A549 (cell line): ENCODE measurements around the gene ADAMTS10. TPM values are rescaled to one million over a fixed set of nuclear protein-coding genes. Genes with fewer than 3 reads are reported as not detected.
A peak's percentile ranks its signal among the peaks of the same experiment; 100 is the strongest.
"Not testable (repeated sequence)": the region's sequence is repeated elsewhere in the genome, so short reads cannot be mapped to it uniquely, and the experiment has no call there.

ENCODE experiments used
- ATAC-seq, 2 experiments: fragments of 200-7000 bp in 1 of 2; fragments of >200 bp in 1 of 2; cut with Nextera tagmentation in 1 of 2; cut with Tn5 transposase in 1 of 2; 3 replicates each; pipeline versions ENCODE4 v1.8.0 to v1.9.1; 2018 to 2020; ENCODE audit warnings: mild to moderate bottlenecking in 1 of 2, moderate library complexity in 1 of 2
- CTCF ChIA-PET: fragments of 300-600 bp; sonication (Branson Sonifier 250); formaldehyde crosslinking; extraction: SDS; loops from one replicate; lab custom pipeline; 2021; ENCODE audit warnings: antibody characterized with exemption, inconsistent platforms; lab: Yijun Ruan, JAX
- POLR2A ChIA-PET: fragments of 350-600 bp; formaldehyde crosslinking; extraction: SDS; loops from one replicate; lab custom pipeline; 2021; ENCODE audit warnings: antibody characterized with exemption, inconsistent platforms; lab: Yijun Ruan, JAX
- DNase-seq, 2 experiments: peaks; one replicate each; pipeline versions ENCODE4 v3.0.0 to v3.0.0-alpha.2; 2011 to 2016; ENCODE audit warnings: low read depth in 1 of 2, low spot score in 1 of 2
- FAIRE-seq: peaks from 2 replicates; lab custom pipeline; 2011; peaks lifted over from hg19 to GRCh38; lab: Jason Lieb, UNC
- H3K27ac ChIP-seq, 2 experiments: fragments of >200 bp; sonication (Bioruptor Twin); formaldehyde crosslinking; 3 replicates each; pipeline ENCODE4 v1.5.1; 2016 to 2017
- H3K4me1 ChIP-seq: fragments of >200 bp; sonication (Bioruptor Twin); formaldehyde crosslinking; 3 replicates; pipeline ENCODE4 v1.6.1; 2016
- H3K4me2 ChIP-seq: fragments of >200 bp; sonication (Bioruptor Twin); formaldehyde crosslinking; 3 replicates; pipeline ENCODE4 v1.6.1; 2016
- H3K4me3 ChIP-seq: fragments of >200 bp; sonication (Bioruptor Twin); formaldehyde crosslinking; 3 replicates; pipeline ENCODE4 v1.5.1; 2016
- H3K9me3 ChIP-seq: fragments of >200 bp; sonication (Bioruptor Twin); formaldehyde crosslinking; 3 replicates; pipeline ENCODE4 v1.6.1; 2016
- CBX8 ChIP-seq: fragments of 200-600 bp; sonication (generic); IDR thresholded peaks from 2 replicates; pipeline ENCODE4 v1.6.1; 2016
- CHD4 ChIP-seq: fragments of 200-600 bp; sonication (generic); IDR thresholded peaks from 2 replicates; pipeline ENCODE4 v1.6.1; 2016; ENCODE audit warnings: antibody characterized with exemption, mild to moderate bottlenecking, borderline replicate concordance
- EP300 ChIP-seq, 2 experiments: fragments of >200 bp; sonication (Bioruptor Twin); formaldehyde crosslinking; IDR thresholded peaks; 2 replicates in 1 of 2; 3 replicates in 1 of 2; pipeline ENCODE4 v1.6.1; 2016 to 2017
- HEYL ChIP-seq: fragments of 250-450 bp; sonication (Bioruptor Pico); IDR thresholded peaks from 2 replicates; pipeline ENCODE4 v1.8.0; 2021; ENCODE audit warnings: mild to moderate bottlenecking, moderate library complexity
- JUN ChIP-seq, 2 experiments: fragments of >200 bp; sonication (Bioruptor Twin); formaldehyde crosslinking; IDR thresholded peaks; 2 replicates in 1 of 2; 3 replicates in 1 of 2; pipeline ENCODE4 v1.6.1; 2016 to 2017
- MYC ChIP-seq: IDR thresholded peaks from 2 replicates; pipeline ENCODE4 v1.6.1; 2012; ENCODE audit warnings: mild to moderate bottlenecking, inconsistent platforms, low read length, improper control_type of control experiment, borderline replicate concordance
- NFE2L2 ChIP-seq: fragments of 150-350 bp; conservative IDR thresholded peaks from 2 replicates; pipeline ENCODE4 v1.6.1; 2014; ENCODE audit warnings: low read length
- RAD21 ChIP-seq, 2 experiments: fragments of >200 bp in 1 of 2; sonication (Bioruptor Twin) in 1 of 2; formaldehyde crosslinking in 1 of 2; IDR thresholded peaks in 1 of 2; conservative IDR thresholded peaks in 1 of 2; 2 replicates in 1 of 2; 3 replicates in 1 of 2; pipeline ENCODE4 v1.6.1; 2012 to 2018; ENCODE audit warnings: inconsistent platforms in 1 of 2
- SMC3 ChIP-seq: fragments of >200 bp; sonication (Bioruptor Twin); formaldehyde crosslinking; IDR thresholded peaks from 3 replicates; pipeline ENCODE4 v1.6.1; 2018; ENCODE audit warnings: inconsistent platforms
- ZFP36 ChIP-seq: fragments of 450-650 bp; IDR thresholded peaks from 2 replicates; pipeline ENCODE4 v1.6.1; 2014; ENCODE audit warnings: borderline replicate concordance; ENCODE audit not compliant: partially characterized antibody
- WGBS: methylation state at CpG from one replicate; pipeline ENCODE4 v1.1.6; 2017; ENCODE audit errors: missing lambda C conversion rate; 5-methylcytosine and 5-hydroxymethylcytosine counted together
- polyA plus RNA-seq, 4 experiments: library from polyadenylated mRNA; depleted of rRNA in 3 of 4; stranded (reverse); fragments of >200 nt; fragmentation: RNase III in 1 of 4; extraction: RNeasy Plus Mini Kit Qiagen cat#74134 plus additional on column Dnase treatment in 1 of 4; gene quantifications; 2 replicates in 3 of 4; 3 replicates in 1 of 4; pipeline ENCODE4 v1.2.3, GENCODE V29; 2011 to 2017
- TF ChIP-seq, protein P1 (sequence below): IDR thresholded peaks from 2 replicates; pipeline ENCODE4 v1.6.1; 2012
- TF ChIP-seq, protein P2 (sequence below): fragments of >200 bp; sonication (Bioruptor Twin); formaldehyde crosslinking; IDR thresholded peaks from 3 replicates; pipeline ENCODE4 v1.6.1; 2016
- TF ChIP-seq, protein P3 (sequence below): IDR thresholded peaks from 2 replicates; pipeline ENCODE4 v1.6.1; 2012
- TF ChIP-seq, protein P4 (sequence below): fragments of 250-450 bp; sonication (Bioruptor Pico); IDR thresholded peaks from 2 replicates; pipeline ENCODE4 v1.5.0; 2021; ENCODE audit warnings: mild to moderate bottlenecking, moderate library complexity, borderline replicate concordance
- TF ChIP-seq, protein P5 (sequence below): fragments of >200 bp; sonication (Bioruptor Twin); formaldehyde crosslinking; IDR thresholded peaks from 3 replicates; pipeline ENCODE4 v1.5.1; 2016

ADAMTS10 gene
- polyA plus RNA-seq, 2 of the 4 experiments (the other 2 are of a cell fraction), result 26.7 to 49.3 TPM

DNA sequence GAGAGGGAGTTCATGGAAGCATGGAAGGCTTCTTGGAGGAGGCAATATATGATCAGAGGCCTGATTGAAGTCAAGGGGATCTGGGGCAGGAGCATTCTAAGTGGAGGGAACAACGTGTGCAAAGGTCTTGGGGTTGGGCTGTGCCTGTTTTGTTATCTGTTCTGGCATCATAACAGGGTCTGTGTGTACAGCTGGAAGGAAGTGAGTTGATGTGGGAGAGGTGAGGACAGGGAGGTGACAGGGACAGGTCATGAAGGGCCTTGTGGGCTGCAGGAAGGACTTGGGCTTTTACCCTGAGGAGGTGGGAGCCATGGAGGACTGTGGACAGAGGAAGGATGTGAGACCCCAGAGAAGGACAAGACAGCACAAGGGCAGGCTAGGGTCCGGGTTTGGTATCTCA lies 18.7 kb upstream of the ADAMTS10 start:
- H3K4me2 ChIP-seq, result no peak overlapping the region
- peak overlapping the region; percentile 94 to 98 for H3K27ac ChIP-seq
- WGBS, result 86% methylated on average over 2 of the region's 2 CpGs
- ChIA-PET POLR2A (no interaction called here), CTCF (interaction anchor here (1.1 to 1.8 kb wide), 3 partner anchors 13 to 51 kb away, joined by 4 to 6 read pairs (median 5); no protein-coding TSS in a partner anchor)
- no peak overlapping the region for H3K4me3 ChIP-seq
- H3K4me1 ChIP-seq, result peaks cover 39% of the 10 kb centered on the region
- ATAC-seq (no peak), FAIRE-seq (no peak), DNase-seq (no peak)
- 0 out of 3 replicates have a peak, but pooled peaks cover 5% of the 10 kb centered on the region for H3K9me3 ChIP-seq
- TF ChIP-seq HEYL (CRISPR knock-in tag), result no peak
- TF ChIP-seq NFE2L2, result no peak
- TF ChIP-seq CBX8, result no peak
- peak; percentile 25 for TF ChIP-seq ZFP36
- no peak for TF ChIP-seq CHD4

DNA sequence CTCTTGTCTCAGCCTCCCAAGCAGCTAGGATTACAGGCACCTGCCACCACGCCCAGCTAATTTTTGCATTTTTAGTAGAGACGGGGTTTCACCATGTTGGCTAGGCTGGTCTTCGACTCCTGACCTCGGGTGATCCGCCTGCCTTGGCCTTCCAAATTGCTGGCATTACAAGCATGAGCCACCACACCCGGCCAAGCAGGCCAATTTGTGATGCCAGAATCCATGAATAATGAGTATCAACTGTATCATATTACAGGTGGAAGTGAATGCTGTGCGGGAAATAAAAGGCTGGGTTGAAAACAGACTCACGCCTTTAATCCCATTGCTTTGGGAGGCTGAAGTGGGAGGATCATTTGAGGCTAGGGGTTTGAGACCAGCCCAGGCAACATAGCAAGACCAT lies 16.3 kb upstream of the ADAMTS10 start:
- ATAC-seq (no peak), FAIRE-seq (no peak), DNase-seq (no peak)
- Histone ChIP-seq H3K9me3 (0 out of 3 replicates have a peak, but pooled peaks cover 5% of the 10 kb centered on the region), H3K4me1 (peaks cover 18% of the 10 kb centered on the region), H3K27ac (peak overlapping the region; percentile 39 to 73; a peak in 3 of 6 replicates), H3K4me3 (no peak overlapping the region), H3K4me2 (no peak overlapping the region)
- ChIA-PET POLR2A (no interaction called here), CTCF (interaction anchor here (0.6 kb wide), 1 partner anchor 1451 kb away, joined by 4 read pairs; no protein-coding TSS in a partner anchor)
- 70% methylated on average over 8 of the region's 8 CpGs for WGBS
- TF ChIP-seq EP300 (IDR thresholded peaks at IDR 0.05) (no peak), MYC (no peak), JUN (IDR thresholded peaks at IDR 0.05) (no peak)
- TF ChIP-seq, protein P1, sequence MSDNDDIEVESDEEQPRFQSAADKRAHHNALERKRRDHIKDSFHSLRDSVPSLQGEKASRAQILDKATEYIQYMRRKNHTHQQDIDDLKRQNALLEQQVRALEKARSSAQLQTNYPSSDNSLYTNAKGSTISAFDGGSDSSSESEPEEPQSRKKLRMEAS, result no peak
- TF ChIP-seq, protein P2, sequence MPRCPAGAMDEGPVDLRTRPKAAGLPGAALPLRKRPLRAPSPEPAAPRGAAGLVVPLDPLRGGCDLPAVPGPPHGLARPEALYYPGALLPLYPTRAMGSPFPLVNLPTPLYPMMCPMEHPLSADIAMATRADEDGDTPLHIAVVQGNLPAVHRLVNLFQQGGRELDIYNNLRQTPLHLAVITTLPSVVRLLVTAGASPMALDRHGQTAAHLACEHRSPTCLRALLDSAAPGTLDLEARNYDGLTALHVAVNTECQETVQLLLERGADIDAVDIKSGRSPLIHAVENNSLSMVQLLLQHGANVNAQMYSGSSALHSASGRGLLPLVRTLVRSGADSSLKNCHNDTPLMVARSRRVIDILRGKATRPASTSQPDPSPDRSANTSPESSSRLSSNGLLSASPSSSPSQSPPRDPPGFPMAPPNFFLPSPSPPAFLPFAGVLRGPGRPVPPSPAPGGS, result no peak
- TF ChIP-seq, protein P3, sequence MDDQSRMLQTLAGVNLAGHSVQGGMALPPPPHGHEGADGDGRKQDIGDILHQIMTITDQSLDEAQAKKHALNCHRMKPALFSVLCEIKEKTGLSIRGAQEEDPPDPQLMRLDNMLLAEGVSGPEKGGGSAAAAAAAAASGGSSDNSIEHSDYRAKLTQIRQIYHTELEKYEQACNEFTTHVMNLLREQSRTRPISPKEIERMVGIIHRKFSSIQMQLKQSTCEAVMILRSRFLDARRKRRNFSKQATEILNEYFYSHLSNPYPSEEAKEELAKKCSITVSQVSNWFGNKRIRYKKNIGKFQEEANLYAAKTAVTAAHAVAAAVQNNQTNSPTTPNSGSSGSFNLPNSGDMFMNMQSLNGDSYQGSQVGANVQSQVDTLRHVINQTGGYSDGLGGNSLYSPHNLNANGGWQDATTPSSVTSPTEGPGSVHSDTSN, result no peak
- TF ChIP-seq, protein P4, sequence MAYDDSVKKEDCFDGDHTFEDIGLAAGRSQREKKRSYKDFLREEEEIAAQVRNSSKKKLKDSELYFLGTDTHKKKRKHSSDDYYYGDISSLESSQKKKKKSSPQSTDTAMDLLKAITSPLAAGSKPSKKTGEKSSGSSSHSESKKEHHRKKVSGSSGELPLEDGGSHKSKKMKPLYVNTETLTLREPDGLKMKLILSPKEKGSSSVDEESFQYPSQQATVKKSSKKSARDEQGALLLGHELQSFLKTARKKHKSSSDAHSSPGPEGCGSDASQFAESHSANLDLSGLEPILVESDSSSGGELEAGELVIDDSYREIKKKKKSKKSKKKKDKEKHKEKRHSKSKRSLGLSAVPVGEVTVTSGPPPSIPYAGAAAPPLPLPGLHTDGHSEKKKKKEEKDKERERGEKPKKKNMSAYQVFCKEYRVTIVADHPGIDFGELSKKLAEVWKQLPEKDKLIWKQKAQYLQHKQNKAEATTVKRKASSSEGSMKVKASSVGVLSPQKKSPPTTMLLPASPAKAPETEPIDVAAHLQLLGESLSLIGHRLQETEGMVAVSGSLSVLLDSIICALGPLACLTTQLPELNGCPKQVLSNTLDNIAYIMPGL (CRISPR knock-in tag), result no peak

DNA sequence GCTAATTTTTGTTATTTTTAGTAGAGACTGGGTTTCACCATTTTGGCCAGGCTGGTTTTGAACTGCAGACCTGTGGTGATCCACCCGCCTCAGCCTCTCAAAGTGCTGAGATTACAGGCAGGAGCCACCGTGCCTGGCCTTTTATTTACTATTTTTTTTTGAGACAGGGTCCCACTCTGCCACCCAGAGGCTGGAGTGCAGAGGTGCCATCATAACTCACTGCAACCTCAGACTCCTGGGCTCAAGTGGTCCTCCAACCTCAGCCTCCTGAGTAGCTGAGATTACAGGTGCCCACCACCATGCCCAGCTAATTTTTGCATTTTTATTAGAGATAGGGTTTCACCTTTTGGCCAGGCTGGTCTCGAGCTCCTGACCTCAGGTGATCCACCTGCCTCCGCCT lies 12.4 kb upstream of the ADAMTS10 start:
- H3K9me3 ChIP-seq, H3K4me1 ChIP-seq, POLR2A ChIA-PET, DNase-seq, H3K4me3 ChIP-seq, FAIRE-seq, H3K4me2 ChIP-seq: not testable (repeated sequence)
- 67% methylated on average over 4 of the region's 4 CpGs for WGBS
- CTCF ChIA-PET, result interaction anchor here (0.6 to 1.9 kb wide), 6 partner anchors 8 to 624 kb away, joined by 3 to 6 read pairs (median 4); no protein-coding TSS in a partner anchor
- TF ChIP-seq, protein P5, sequence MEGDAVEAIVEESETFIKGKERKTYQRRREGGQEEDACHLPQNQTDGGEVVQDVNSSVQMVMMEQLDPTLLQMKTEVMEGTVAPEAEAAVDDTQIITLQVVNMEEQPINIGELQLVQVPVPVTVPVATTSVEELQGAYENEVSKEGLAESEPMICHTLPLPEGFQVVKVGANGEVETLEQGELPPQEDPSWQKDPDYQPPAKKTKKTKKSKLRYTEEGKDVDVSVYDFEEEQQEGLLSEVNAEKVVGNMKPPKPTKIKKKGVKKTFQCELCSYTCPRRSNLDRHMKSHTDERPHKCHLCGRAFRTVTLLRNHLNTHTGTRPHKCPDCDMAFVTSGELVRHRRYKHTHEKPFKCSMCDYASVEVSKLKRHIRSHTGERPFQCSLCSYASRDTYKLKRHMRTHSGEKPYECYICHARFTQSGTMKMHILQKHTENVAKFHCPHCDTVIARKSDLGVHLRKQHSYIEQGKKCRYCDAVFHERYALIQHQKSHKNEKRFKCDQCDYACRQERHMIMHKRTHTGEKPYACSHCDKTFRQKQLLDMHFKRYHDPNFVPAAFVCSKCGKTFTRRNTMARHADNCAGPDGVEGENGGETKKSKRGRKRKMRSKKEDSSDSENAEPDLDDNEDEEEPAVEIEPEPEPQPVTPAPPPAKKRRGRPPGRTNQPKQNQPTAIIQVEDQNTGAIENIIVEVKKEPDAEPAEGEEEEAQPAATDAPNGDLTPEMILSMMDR, result peak; percentile 26; the same call in 1 of the 3 replicates
- TF ChIP-seq SMC3, result peak; percentile 18; the same call in 1 of the 3 replicates
- peak; percentile 20 to 45; a peak in 2 of 5 replicates for TF ChIP-seq RAD21 (conservative IDR thresholded peaks at IDR 0.05 in 1 of 2, IDR thresholded peaks at IDR 0.05 in 1 of 2)
- peak overlapping the region in 1 of 2 experiments; percentile 71; a peak in 4 of 6 replicates for H3K27ac ChIP-seq
- ATAC-seq, result peak in 1 of 2 experiments; percentile 64; a peak in 2 of 6 replicates
